Endodermal cell (in vitro differentiated cells): ENCODE data around the gene ZC3H14. TPM values are rescaled to one million over a fixed set of nuclear protein-coding genes. Genes with fewer than 3 reads are reported as not detected.
A peak's percentile ranks its signal among the peaks of the same experiment; 100 is the strongest.

Experiments used
- DNase-seq: peaks from one replicate; pipeline ENCODE4 v3.0.0-alpha.2; 2017
- H3K27ac ChIP-seq: 2 replicates; pipeline ENCODE4 v1.5.1; 2013; ENCODE audit warnings: mild to moderate bottlenecking, low read depth, low read length, moderate library complexity
- H3K27me3 ChIP-seq: 2 replicates; pipeline ENCODE4 v1.6.1; 2013; ENCODE audit warnings: mild to moderate bottlenecking, low read length, moderate library complexity; ENCODE audit not compliant: insufficient read depth, control insufficient read depth, poor library complexity, severe bottlenecking
- H3K36me3 ChIP-seq: 2 replicates; pipeline ENCODE4 v1.7.0; 2013; ENCODE audit warnings: mild to moderate bottlenecking, low read length, moderate library complexity; ENCODE audit not compliant: control insufficient read depth, insufficient read depth
- H3K4me1 ChIP-seq: one replicate; pipeline ENCODE4 v1.7.0; 2013; ENCODE audit warnings: low read length; ENCODE audit not compliant: control insufficient read depth, insufficient read depth
- H3K4me3 ChIP-seq: 2 replicates; pipeline ENCODE4 v1.5.1; 2013; ENCODE audit warnings: mild to moderate bottlenecking, low read length, moderate library complexity
- H3K9ac ChIP-seq: 2 replicates; pipeline ENCODE4 v1.6.1; 2013; ENCODE audit warnings: mild to moderate bottlenecking, low read length, moderate library complexity; ENCODE audit not compliant: poor library complexity, severe bottlenecking; ENCODE audit errors: extremely low read depth
- H3K9me3 ChIP-seq: 2 replicates; pipeline ENCODE4 v1.6.1; 2013; ENCODE audit warnings: mild to moderate bottlenecking, low read length, moderate library complexity; ENCODE audit not compliant: control insufficient read depth
- H3K27ac Mint-ChIP-seq: 2 replicates; pipeline ENCODE4 v1.8.0; 2020; ENCODE audit warnings: mixed read lengths
- H3K27me3 Mint-ChIP-seq: 2 replicates; pipeline ENCODE4 v1.8.0; 2021; ENCODE audit warnings: mild to moderate bottlenecking, mixed read lengths; ENCODE audit not compliant: insufficient read depth
- H3K36me3 Mint-ChIP-seq: 2 replicates; pipeline ENCODE4 v1.8.0; 2020; ENCODE audit warnings: low read depth, mixed read lengths
- H3K4me1 Mint-ChIP-seq: 2 replicates; pipeline ENCODE4 v1.8.0; 2020; ENCODE audit warnings: mixed read lengths
- H3K4me3 Mint-ChIP-seq: 2 replicates; pipeline ENCODE4 v1.8.0; 2020; ENCODE audit warnings: mild to moderate bottlenecking, moderate library complexity, mixed read lengths
- H3K9me3 Mint-ChIP-seq: 2 replicates; pipeline ENCODE4 v1.8.0; 2020; ENCODE audit warnings: mild to moderate bottlenecking, mixed read lengths
- CTCF ChIP-seq: fragments of 200-600 bp; sonication (generic); conservative IDR thresholded peaks from 2 replicates; pipeline ENCODE4 v1.5.0; 2021; ENCODE audit warnings: antibody characterized with exemption, mild to moderate bottlenecking
- WGBS, 2 experiments: methylation state at CpG; one replicate each; pipeline versions ENCODE4 v1.1.5 to v1.1.7; 2013; ENCODE audit warnings: missing lambda C conversion rate in 2 of 2, mixed read lengths in 1 of 2; ENCODE audit not compliant: insufficient coverage in 1 of 2, insufficient read length in 1 of 2; 5-methylcytosine and 5-hydroxymethylcytosine counted together
- total RNA-seq, 2 donors: library from RNA; stranded (reverse); fragmentation: NEBNext Ultra II Directional in 1 of 2; extraction: Animal tissue kit (Norgen Biotek cat#: 25700) in 1 of 2; gene quantifications; 2 replicates in 1 of 2; 3 replicates in 1 of 2; pipeline ENCODE4 v1.2.1, GENCODE V29; 2021

ZC3H14 gene
- total RNA-seq, 2 donors from 2014 or later = 111 to 142 TPM

- DNase-seq = no peak
- Mint-ChIP-seq H3K9me3 (peaks cover 11% of the 10 kb centered on the region), H3K4me1 (no peaks in the 10 kb centered on the region), H3K4me3 (no peak overlapping the region), H3K36me3 (peaks cover 5% of the 10 kb centered on the region), H3K27me3 (no peaks in the 10 kb centered on the region), H3K27ac (no peak overlapping the region)
- no peaks in the 10 kb centered on the region for H3K27me3 ChIP-seq
- H3K36me3 ChIP-seq = no peaks in the 10 kb centered on the region
- no peak overlapping the region for H3K4me3 ChIP-seq
- H3K27ac ChIP-seq = no peak overlapping the region
- H3K9ac ChIP-seq = no peak overlapping the region
- H3K9me3 ChIP-seq = no peaks in the 10 kb centered on the region
- WGBS, 2 experiments = 83 to 95% methylated on average over 1 to 5 of the region's 5 CpGs
- TF ChIP-seq CTCF = no peak
- no peaks in the 10 kb centered on the region for H3K4me1 ChIP-seq
Measured at GRCh38 chr14:88660056-88660455, 97.2 kb downstream of the ZC3H14 start.

GRCh38 chr14:88667555-88668273, 104.9 kb downstream of the ZC3H14 start:
- Histone ChIP-seq H3K27me3 (no peaks in the 10 kb centered on the region), H3K4me1 (peaks cover 4% of the 10 kb centered on the region), H3K9me3 (peaks cover 8% of the 10 kb centered on the region), H3K27ac (no peak overlapping the region), H3K36me3 (no peaks in the 10 kb centered on the region), H3K4me3 (no peak overlapping the region), H3K9ac (no peak overlapping the region)
- Mint-ChIP-seq H3K4me1 (peaks cover 4% of the 10 kb centered on the region), H3K4me3 (no peak overlapping the region), H3K27me3 (peaks cover 2% of the 10 kb centered on the region), H3K27ac (no peak overlapping the region), H3K36me3 (peaks cover 2% of the 10 kb centered on the region), H3K9me3 (peaks cover 7% of the 10 kb centered on the region)
- TF ChIP-seq CTCF = peak; percentile 90
- WGBS, 2 experiments = 65 to 83% methylated on average over 3 to 4 of the region's 4 CpGs
- peak; percentile 81 for DNase-seq

GRCh38 chr14:88668448-88669116, 105.7 kb downstream of the ZC3H14 start:
- no peak overlapping the region for H3K27ac ChIP-seq
- H3K9me3 Mint-ChIP-seq = peaks cover 11% of the 10 kb centered on the region
- H3K27me3 Mint-ChIP-seq = peaks cover 2% of the 10 kb centered on the region
- peaks cover 4% of the 10 kb centered on the region for H3K4me1 Mint-ChIP-seq
- no peak overlapping the region for H3K27ac Mint-ChIP-seq
- H3K27me3 ChIP-seq = no peaks in the 10 kb centered on the region
- H3K4me3 ChIP-seq = no peak overlapping the region
- 95 to 100% methylated on average over 3 of the region's 3 CpGs for WGBS, 2 experiments
- H3K9ac ChIP-seq = no peak overlapping the region
- H3K4me1 ChIP-seq = peaks cover 4% of the 10 kb centered on the region
- H3K36me3 Mint-ChIP-seq = peaks cover 2% of the 10 kb centered on the region
- H3K9me3 ChIP-seq = peaks cover 8% of the 10 kb centered on the region
- H3K4me3 Mint-ChIP-seq = no peak overlapping the region
- no peak for TF ChIP-seq CTCF
- no peak for DNase-seq
- H3K36me3 ChIP-seq = no peaks in the 10 kb centered on the region
